Activated CD8-positive, alpha-beta memory T cell treated with anti-CD3 and anti-CD28 coated beads for 1 hour (primary cell): ENCODE measurements around the gene EEFSEC.

Experiments
- DNase-seq, 2 donors: peaks; one replicate each; pipeline ENCODE4 v3.0.0-alpha.2; 2020; ENCODE audit warnings: low read depth in 1 of 2; ENCODE audit errors: extremely low read depth in 1 of 2

Gene EEFSEC, protein sequence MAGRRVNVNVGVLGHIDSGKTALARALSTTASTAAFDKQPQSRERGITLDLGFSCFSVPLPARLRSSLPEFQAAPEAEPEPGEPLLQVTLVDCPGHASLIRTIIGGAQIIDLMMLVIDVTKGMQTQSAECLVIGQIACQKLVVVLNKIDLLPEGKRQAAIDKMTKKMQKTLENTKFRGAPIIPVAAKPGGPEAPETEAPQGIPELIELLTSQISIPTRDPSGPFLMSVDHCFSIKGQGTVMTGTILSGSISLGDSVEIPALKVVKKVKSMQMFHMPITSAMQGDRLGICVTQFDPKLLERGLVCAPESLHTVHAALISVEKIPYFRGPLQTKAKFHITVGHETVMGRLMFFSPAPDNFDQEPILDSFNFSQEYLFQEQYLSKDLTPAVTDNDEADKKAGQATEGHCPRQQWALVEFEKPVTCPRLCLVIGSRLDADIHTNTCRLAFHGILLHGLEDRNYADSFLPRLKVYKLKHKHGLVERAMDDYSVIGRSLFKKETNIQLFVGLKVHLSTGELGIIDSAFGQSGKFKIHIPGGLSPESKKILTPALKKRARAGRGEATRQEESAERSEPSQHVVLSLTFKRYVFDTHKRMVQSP

DNA sequence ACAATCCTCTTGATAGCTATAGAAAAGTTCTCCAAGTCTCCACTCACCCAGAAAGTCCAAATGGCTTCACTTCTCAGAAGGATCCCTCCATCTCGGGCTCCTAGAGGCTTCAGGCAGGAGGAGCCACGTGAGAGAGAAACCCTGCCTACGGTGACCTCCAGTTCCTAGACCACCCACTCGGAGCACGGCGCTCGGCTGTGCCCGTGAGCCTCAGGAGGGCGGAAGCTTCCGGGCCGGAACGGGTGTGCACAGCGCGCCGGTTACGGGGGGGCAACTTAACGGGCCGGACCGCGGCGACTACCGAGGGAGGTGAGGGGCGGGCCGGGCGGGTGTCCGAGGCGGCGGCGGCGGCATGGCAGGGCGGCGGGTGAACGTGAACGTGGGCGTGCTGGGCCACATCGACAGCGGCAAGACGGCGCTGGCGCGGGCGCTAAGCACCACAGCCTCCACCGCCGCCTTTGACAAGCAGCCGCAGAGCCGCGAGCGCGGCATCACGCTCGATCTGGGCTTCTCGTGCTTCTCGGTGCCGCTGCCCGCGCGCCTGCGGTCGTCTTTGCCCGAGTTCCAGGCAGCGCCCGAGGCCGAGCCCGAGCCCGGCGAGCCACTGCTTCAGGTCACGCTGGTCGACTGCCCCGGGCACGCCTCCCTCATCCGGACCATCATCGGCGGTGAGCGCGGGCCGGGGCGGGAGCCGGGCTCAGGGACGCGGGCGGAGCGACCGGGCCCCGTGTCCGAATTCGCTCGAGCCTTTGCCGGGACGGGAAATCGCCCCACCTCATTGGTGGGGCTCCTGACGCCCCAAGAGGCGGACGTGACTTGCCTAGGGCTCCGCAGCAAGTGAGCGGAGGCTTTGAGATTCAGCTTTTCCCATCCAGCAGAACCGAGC, at the start of gene EEFSEC:
TSS of gene EEFSEC (plus strand) at position 326 of the 886 bp plus-strand sequence. CDS start at position 353, 27 bp downstream.
- DNase-seq, result peak; percentile 62 to 75

DNA sequence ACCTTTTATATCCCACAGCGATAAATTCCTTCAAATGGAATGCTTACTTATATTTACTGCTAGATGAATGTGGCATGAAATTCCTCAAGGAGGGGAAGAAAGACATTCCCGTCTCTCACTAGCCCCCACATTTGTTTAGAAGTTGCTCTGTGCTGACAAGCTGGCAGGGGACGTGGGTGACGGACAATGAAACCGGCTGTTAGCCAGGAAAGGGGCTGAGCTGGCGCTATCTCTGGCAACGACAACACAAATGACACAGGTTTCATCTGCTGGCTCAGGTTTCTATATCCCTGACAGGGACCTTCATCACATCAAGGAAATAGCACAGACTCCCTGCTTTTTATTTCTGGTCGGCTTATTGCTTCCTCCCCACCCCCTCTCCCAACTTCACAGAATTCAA, 45.4 kb upstream of the EEFSEC start:
- no peak for DNase-seq

DNA sequence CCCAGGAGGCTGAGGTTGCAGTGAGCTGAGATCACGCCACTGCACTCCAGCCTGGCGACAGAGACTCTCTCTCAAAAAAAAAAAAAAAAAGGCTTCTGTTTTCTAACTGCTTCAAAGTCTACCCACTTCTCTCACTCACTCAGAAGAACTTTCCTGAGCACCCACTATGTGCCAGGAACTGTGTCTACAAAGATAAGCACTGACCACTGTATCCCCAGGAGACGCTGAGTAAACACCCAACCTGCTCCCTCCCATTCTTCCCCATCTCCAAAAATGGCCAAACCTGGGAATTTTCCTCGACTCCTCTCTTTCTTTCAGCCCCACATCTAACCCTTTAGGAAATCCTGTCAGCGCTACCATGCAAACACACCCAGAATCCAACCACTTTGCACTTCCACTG, 42.1 kb upstream of the EEFSEC start:
- DNase-seq, result no peak

DNA sequence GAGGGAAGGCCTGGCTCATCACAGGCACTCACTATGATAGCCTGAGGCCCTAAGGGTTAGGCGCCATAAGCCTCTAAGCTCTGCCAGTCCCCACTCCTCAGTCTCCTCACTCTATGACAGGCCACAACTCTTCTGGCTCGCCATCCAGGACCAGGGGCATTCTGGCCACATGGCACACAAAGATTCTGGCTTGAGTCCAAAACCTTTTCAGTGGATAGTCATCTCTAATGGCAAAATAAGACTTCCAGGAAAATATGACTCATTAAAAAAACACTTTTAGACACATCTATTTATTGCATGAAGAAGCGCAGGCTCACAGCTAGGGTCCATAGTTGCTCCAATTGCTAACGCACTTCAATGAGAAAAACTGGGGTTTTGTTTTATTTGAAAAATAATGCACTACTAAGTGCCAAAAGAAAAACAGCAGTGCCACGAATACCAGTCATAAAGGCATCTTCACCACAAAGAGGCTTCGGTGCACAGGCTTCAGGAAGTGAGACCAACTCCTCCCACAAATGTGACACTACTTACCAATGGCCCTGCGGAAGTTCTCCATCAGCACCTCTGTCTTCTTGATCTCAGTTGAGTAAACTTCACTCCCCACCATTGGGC, 40.8 kb upstream of the EEFSEC start:
- peak in 1 of 2 donors; percentile 14 for DNase-seq

DNA sequence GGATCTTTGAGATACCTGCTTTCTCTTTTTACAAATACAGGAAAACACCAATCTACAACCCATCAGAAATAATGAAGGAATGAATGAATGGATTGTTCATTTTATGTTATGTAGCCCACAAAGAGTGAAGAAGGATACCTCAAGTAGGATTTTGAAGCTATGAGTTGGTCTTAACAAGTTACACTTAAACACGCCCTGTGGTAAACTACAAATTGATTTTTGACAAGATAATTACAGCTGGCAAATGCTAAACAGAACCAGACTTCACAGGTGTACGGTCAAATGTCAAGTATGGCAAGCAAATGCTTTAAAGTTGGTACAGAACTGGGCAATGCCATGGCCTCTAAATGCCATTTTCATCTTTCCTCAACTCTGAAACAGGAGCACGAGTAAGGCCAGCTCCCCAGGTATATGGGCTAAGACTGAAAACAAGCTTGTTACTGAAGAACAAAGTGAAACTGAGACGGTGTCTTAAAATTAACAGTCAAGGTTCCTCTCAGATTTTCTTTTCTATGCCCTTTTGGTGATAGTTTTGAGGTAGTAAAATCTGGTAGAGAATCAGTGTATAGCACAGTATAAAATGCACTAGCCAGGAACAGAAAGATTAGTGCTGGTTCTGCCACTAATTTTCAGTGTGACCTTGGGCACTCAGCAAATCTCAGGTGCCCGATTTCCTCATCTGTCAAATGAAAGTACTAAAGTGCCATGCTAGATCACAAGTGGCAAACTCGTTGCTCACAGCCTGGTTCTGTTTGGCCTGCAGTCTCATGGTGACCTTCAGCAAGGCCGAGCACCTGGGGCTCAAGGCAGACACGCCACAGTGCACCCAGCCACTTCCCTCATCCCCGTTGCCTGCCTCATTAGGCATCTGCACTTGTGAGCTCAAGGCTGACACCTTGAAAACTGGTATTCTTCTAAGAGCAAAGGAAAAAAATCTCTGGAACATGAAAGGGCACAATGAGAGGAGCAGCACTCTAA, 39.2 kb upstream of the EEFSEC start:
- DNase-seq, result no peak

DNA sequence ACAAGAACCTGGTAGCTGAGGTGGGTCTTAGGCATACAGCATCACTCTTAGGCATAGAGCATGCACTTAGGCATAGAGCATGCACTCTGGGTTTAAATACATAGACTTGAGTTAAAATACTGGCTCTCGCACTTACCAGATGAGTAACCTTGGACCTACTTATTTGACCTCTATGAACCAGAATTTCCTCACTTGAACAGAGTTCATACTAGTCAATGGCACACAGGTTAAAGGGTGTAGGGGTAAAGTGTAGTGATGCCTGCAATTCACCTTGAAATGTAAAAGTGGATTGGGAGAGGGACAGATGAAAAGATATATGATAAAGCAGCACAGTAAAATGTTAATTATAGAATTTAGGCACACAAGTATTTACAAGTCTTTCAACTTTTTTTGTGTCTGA, 31.3 kb upstream of the EEFSEC start:
- no peak for DNase-seq

DNA sequence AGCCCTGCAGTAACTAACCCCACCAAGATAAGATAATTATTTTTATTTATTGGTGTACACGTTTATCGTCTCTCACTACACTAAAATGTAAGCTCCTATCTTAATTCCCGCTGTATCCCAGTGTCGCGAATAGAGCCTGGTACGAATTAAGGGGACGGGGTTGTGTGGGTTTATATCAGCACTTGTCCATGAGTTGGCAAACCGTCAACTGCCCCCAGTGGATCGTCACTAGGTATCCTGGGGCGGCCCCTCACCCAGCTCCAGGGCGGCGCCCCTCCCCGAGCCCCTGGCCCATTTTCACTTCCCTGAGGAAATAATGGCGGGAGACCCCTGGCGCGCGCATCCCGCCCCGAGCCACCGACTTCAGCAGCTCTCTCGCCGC, 30.1 kb upstream of the EEFSEC start:
- DNase-seq, result no peak

DNA sequence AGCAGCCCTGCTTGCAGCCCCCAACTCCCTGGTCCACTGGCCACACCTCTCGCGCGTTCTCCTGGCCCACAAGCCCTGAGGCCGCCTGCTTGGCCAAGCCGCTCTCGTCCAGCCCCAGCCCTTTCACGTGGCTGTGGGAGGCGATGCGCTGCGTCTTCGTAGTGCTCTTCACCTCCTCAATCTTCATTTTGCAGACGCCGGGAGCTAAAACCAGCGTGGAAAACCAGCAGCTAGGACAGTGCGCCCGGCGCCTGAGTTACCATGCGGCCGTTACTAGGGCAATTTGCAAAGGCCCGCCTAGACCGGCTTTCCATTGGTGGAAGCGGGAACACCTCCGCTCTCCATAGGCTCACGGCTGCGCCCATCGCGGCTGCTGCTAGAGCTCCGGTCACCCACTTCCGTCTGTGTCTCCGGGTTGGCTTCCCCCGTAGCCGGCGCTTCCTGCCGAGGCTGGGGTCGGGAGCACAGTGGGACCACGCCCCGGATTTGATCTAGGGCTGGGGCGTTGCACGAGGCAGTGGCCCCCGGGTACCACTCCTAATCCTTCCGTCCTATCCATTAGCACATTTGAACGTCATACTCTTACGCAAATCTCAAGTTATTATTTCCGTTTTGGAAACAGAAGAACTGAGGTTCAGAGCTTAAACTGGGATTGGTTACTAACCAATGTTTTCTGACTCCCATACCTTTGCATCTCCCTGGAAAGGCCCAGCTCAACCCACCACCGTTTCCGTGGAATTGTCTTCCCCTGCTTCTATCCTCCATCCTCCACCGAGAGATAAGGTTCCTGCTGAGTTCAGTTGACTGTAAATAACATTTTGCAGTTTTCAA, 29.5 kb upstream of the EEFSEC start, which contains the start of gene RUVBL1:
TSS of gene RUVBL1 (minus strand) at position 275 of the 831 bp plus-strand sequence. CDS start at position 187, 88 bp downstream.
- DNase-seq, result peak; percentile 88 to 98

DNA sequence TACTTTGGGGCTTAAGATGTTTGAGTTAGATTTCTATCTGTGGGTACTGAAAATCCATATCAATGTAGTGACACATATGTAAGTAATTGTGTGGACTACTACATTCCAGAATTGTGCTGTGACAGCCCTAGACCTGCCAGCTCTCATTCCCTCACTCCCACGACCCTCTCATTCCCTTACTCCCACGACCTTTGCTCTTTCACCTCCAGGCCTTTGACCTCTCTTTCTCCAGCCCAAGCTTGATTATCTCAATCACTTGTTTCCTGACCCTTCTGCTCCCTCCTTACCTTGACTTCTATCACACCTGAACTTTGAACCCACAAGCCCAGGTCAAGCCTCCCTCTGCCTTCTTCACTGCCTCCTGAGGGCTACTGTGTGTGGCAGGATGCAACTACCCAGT, 26.0 kb upstream of the EEFSEC start:
- DNase-seq, result no peak

DNA sequence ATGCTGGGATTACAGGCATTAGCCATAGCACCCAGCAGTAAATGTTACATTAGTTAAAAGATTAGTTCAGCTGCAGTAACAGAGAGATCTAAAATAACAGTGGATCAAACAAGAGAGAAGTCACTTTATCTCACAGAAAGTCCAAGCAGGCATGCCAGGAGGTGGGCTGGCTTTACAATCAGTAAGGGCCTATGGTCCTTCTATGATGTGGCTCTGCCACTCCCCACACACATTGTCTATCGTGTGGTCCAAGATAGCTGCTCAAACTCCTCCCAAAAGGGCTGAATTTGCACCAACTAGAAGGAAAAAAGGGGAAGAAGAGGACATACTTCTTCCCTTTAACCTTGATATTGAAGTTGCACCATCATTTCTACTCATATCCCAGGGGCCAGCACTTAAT, 25.0 kb upstream of the EEFSEC start:
- DNase-seq, result no peak

DNA sequence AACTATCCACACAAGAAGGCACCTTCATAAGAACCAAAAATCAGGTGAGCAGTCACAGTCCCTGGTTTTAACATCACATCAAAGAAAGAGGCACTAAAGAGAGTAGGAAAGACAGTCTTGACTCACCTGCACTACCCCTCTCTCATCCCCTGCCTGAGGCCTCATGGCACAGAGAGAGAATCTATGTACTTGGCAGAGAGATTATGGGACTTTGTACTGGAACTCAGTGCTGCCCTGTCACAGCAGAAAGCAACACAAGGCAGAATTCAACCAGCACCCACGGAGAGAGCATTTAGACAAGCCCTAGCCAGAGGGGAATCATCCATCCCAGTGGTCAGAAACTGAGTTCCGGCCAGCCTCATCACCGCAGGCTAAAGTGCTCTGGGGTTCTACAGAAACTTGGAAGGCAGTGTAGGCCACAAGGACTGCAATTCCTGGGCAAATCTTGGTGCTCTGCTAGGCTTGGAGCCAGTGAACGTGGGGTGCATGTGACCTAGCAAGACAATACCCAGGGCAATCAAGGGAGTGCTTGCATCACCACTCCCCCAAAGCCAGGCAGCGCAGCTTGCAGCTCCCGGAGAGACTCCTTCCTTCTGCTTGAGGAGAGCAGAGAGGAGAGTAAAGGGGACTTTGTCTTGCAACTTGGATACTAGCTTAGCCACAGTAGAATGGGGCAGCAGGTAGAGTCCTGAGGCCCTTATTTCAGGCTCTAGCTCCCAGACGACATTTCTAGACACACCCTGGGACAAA, 21.2 kb upstream of the EEFSEC start:
- DNase-seq, result no peak

DNA sequence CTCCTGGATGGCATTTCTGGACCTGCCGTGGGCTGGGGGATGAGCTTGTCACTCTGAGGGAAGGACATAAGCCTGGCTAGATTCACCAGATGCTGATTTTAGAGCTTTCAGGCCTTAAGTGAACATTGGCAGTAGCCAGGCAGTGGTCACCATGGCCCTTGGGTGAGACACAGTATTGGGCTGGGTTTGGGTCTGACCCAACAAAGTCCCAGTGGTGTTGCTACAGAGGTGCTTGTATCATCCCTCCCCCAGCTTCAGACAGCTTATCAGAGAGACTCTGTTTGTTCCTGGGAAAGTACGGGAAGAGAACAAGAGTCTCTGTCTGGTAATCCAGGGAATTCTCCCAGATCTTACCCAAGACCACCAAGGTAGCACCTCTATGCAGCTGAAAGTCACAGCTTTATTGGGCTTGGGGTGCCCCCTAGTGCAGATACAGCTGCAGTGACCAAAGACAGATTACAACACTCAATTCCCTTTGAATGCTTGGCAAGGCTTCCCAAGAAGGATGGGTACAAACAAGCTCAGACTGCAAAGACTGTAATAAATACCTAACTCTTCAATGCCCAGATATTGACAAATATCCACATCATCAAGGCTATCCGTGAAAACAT, 19.9 kb upstream of the EEFSEC start:
- peak in 1 of 2 donors; percentile 29 for DNase-seq

DNA sequence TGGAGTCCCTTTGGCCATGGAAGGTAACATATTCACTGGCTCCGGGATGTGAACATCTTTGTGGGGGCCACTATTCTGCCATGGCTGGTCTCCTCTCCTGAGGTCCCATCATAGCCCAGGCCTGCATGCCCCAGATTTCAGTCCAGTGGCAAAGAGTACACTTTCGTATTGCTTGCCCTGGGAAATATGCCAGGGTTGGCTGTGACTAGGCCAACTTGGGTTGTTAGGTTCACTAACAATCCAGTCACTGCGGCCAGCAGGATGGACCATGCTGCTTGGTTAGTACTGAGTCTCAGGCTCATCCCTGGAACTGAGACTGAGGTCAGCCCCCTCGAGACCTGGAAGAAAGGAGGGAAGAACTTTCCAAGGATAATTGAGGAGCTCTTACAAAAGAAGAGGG, 9.8 kb upstream of the EEFSEC start:
- no peak for DNase-seq

DNA sequence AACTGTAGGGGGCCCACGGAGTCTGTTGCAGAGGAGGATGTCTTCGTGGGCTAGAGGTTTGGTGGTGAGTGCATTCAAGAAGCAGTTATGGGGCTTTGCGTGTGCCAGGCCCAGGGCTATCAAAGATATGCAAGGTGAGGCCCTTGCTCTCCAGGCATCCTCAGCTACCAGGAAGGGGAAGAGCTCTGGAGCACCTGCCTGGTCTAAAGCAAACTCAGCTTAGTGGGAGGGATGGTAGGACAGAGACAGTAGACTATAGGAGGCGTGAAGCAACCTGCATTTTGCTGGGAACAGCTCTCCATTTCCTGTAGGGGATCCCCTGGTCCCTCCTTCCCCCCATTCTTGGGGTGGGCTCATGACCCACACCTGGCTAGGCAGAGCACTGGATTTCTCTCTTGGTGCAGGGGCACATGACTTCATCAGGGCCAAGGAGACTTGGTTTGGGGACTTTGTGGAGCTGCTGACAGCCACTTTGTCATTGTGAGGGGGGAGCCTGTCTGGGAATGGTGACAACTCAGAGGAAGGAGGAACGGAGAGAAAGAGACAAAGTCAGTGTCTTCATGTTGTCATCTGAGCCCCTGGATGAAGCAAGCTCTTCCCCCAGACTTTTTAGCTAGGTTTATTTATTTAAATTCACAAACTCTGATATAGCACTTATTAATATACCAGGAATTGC, 8.6 kb upstream of the EEFSEC start:
- DNase-seq, result no peak

DNA sequence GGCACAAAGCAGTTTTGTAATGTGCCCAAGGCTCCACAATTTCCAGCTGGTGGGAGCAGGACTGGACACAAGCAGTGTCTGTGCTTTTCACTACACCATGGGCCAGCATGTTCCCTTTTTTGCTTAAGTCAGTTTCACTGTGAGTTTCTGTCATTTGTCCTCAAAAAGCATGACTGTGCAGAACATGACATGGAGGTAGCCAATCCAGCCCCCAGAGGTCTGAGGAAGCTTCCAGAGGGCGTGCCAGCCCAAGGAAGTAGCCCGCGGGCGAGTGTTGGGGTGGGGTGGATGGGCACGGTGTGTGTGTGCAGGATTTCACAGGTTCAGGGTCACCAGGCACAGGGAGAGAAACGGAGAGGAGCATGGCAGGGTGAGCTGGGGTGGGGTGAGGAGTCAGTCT, 8.0 kb upstream of the EEFSEC start:
- no peak for DNase-seq

DNA sequence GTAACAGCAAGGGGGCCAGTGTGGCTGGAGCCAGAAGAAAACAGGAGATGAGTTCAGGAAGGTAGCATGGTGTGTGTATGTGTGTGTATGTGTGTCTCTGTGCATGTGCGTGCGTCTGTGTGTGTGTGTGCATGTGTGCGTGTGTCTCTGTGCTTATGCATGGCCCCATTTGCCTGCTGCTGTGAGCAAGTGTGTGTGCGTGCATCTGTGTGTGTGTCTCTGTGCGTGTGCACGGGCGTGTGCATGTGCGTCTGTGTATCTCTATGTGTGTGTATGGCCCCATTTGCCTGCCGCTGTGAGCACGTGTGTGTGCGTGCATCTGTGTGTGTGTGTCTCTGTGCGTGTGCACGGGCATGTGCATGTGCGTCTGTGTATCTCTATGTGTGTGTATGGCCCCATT, 7.1 kb upstream of the EEFSEC start:
- DNase-seq, result no peak

DNA sequence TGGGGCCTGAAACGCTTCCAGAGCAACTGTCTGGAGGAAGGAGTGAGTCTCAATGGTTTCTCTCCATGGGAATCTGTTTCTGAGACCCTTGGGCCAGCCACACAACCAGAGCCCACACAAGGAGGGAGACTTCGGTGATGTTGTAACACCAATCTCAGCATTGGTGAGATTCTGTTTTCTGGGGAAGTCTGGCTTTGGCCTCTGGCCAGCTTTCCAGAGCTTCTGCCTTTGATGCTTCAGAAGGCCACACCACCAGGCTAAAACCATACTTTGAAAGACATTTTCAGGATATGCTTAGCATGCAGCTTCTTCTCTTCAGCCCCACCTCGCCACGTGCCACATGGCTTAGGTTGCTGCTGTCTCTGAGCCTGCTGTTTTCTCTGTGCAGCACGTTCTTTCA, 3.6 kb upstream of the EEFSEC start:
- DNase-seq, result no peak
